ENCODE results near the gene CYTH3.
"Not testable (repeated sequence)": the region's sequence is repeated elsewhere in the genome, so short reads cannot be mapped to it uniquely, and the experiment has no call there.

CYTH3 gene

DNA sequence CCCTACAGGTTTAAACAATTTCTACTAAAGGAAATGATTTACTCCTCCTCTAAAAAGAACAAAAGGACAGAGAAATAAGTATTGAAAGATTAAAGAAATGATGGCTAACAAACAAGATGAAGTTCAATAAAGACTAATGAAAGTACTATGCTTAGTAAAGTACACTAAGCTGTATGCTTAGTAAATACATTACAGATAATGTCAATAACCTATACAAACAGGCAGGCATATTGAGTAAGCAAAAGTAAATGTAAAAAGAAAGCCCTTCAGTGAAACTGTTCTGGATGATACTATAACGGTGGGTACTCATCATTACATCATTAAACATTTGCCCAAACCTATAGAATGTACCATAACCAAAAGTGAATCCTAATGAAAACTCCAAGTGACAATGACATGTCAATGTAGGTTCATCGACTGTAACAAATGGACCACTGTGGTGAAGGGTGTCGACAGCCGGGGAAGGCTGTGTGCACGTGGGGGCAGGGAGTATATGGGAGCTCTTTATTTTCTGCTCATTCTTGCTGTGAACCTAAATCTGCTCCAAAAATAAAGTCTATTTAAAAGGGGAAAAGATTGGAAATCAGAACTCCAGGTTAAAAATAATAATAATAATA is 34.0 kb downstream of the CYTH3 start:
- Histone ChIP-seq H3K9me3 (ENCODE audit: control insufficient read depth, insufficient read depth, low read length) (no peaks in the 10 kb centered on the region), H3K4me1 (ENCODE audit: insufficient read depth, low read length) (no peaks in the 10 kb centered on the region; the same call in 1 of the 2 replicates), H3K36me3 (ENCODE audit: insufficient read depth, low read length) (no peaks in the 10 kb centered on the region), H3K9ac (ENCODE audit: low read depth, low read length) (no peak overlapping the region)

DNA sequence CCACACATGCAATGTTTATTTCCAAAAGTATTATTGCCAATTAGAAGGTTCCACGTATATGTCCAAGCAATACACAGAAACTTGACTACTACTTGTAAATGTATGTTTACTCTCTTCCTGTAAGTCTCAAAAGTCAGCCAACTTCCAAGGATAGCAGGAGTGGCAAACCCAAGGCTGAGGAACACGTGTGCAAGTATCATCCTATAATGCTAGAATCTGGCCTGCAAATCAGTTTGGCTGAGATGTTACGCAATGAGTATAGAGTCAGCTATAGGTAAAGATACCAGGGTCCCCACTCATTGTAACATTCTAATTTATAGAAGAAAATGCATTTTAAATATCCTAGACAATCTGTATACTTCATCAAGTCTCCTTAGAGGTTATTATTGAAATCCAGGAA is 34.7 kb downstream of the CYTH3 start:
- Histone ChIP-seq H3K9ac (ENCODE audit: low read depth, low read length) (no peak overlapping the region), H3K9me3 (ENCODE audit: control insufficient read depth, insufficient read depth, low read length) (no peaks in the 10 kb centered on the region), H3K4me1 (ENCODE audit: insufficient read depth, low read length) (no peaks in the 10 kb centered on the region; the same call in 1 of the 2 replicates), H3K36me3 (ENCODE audit: insufficient read depth, low read length) (no peaks in the 10 kb centered on the region)

DNA sequence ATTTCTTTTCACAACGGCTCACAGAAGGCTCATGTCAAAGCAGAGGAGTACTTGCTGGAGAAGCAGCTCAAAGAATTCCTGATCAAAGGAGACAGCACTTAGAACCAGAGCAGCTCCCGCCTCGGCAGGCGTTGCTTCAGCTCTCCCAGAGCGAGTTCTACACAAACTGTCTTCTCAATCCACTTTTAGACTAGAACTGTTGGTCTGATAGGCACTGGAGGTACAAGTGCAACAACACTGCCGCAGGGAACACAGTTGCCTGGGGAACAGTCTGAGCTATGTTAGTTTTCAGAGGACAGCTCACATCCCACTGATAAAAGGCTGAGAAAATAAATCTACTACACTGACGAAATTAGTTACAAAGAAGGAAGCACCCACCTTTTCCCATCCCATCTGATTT is 35.4 kb downstream of the CYTH3 start:
- Histone ChIP-seq H3K36me3 (ENCODE audit: insufficient read depth, low read length) (no peaks in the 10 kb centered on the region), H3K9ac (ENCODE audit: low read depth, low read length) (no peak overlapping the region), H3K9me3 (ENCODE audit: control insufficient read depth, insufficient read depth, low read length) (no peaks in the 10 kb centered on the region), H3K4me1 (ENCODE audit: insufficient read depth, low read length) (no peaks in the 10 kb centered on the region)

DNA sequence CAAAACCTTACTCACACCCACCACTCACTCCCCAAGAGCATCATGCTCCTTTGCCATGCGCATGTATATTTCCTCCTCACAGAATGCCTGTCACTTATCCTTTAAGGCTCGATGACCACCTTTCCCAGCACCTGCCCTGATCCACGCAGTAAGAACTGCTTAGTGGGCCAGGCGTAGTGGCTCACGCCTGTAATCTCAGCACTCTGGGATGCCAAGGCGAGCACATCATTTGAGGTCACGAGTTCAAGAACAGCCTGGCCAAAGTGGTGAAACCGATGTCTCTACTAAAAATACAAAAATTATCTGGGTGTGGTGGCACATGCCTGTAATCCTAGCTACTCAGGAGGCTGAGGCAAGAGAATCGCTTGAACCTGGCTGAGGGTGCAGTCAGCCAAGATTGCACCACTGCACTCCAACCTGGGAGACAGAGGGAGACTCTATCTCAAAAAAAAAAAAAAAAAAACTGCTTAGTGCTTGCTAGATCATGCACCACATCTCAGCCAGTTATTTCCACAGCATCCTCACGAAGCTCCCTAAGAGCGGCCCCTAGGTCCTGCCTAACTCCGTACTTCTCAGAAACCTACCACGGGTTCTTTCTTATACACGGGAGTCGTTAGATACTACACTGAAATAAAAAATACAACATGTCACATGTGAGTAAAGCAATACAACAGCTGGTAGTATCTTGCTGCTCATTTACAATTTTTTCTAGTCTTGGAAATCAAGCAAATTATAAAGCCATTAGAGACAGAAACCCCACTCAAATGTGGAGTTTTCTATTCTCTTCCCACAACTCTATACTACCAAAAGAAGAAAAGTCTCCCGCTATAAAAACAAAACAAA is 37.2 kb downstream of the CYTH3 start:
- no peak overlapping the region for H3K9ac ChIP-seq (ENCODE audit: low read depth, low read length)
- no peaks in the 10 kb centered on the region for H3K36me3 ChIP-seq (ENCODE audit: insufficient read depth, low read length)
- H3K9me3 ChIP-seq (ENCODE audit: control insufficient read depth, insufficient read depth, low read length): no peaks in the 10 kb centered on the region
- no peaks in the 10 kb centered on the region for H3K4me1 ChIP-seq (ENCODE audit: insufficient read depth, low read length)

DNA sequence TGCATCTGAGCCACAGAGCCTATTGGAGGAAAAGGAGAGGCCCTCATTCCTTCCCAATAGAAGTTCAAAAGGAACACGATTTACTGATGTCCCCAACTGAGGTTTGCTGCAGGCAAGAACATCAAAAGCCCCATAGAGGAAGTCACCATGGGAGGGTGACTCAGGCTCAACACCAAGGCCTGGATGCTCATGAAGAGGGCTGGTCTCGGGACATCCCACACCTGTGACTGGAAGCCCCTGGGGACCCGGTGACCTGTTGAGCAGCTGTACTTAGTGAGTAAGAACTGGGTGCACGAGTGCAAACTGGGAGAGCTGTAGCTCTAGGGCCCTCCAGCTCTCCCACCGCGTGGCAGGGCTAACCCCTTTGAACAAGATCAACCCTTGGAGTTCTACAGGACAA is 38.0 kb downstream of the CYTH3 start:
- no peaks in the 10 kb centered on the region for H3K4me1 ChIP-seq (ENCODE audit: insufficient read depth, low read length)
- no peak overlapping the region for H3K9ac ChIP-seq (ENCODE audit: low read depth, low read length)
- no peaks in the 10 kb centered on the region for H3K36me3 ChIP-seq (ENCODE audit: insufficient read depth, low read length)
- H3K9me3 ChIP-seq (ENCODE audit: control insufficient read depth, insufficient read depth, low read length): no peaks in the 10 kb centered on the region

DNA sequence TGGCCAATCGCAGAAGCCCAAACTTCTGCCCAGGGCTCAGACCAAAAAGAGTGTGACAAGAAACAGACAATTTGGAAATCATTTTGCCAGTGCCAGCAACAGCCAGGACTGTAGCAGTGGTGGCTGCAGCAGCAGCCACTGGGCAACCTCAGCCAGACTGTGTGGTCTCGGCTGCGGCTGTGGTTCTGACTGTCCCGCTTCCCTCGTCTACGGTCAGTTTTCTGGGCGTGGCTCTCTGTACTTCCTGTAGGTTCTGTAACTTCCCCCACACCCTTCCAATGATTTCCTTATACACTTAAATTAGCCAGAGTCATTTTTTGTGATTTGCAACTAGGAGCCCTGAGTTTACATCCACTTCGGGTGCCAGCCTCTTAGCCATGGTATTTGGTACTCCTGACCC is 39.9 kb downstream of the CYTH3 start:
- Histone ChIP-seq H3K4me1 (ENCODE audit: insufficient read depth, low read length) (peaks cover 15% of the 10 kb centered on the region), H3K36me3 (ENCODE audit: insufficient read depth, low read length) (no peaks in the 10 kb centered on the region), H3K9ac (ENCODE audit: low read depth, low read length) (no peak overlapping the region), H3K9me3 (ENCODE audit: control insufficient read depth, insufficient read depth, low read length) (no peaks in the 10 kb centered on the region)

DNA sequence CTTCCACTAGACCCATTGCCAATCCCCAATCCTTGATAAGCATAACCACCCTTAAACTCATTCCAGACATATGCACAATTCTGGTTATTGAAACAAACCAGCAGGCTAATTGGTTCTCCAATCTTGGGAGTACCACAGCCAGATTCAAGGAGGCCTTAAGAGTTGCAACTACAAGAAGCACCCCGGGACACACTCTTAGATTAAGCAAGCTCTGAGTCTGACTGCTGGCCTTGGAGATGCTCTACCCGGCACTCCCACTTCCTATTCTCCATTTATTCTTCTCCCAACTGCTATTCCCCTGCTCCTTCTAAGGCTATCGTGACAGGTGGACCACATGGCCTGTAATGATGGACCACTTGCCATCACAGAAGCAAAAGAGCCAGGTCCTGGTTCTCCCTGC is 40.3 kb downstream of the CYTH3 start:
- Histone ChIP-seq H3K4me1 (ENCODE audit: insufficient read depth, low read length) (peaks cover 16% of the 10 kb centered on the region), H3K9ac (ENCODE audit: low read depth, low read length) (no peak overlapping the region), H3K36me3 (ENCODE audit: insufficient read depth, low read length) (no peaks in the 10 kb centered on the region), H3K9me3 (ENCODE audit: control insufficient read depth, insufficient read depth, low read length) (no peaks in the 10 kb centered on the region)

DNA sequence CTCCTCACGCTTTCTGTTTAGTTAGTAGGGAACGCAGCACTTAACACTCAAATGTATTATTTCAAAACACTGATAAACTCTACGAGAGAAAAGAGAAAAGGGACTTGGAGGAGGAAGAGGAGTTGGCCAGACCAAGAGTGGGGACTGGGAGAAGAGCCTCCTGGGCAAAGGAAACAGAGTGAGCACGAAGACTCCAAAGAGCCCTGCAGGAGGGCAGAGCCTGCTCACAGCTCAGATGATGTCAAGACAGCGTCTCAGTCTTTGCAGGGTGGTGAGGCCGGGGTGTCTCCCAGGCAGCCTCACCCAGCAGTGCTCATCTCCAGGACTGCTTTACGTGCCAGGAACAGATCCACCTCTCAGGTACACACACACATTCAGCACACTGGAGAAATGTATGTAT is 41.2 kb downstream of the CYTH3 start:
- no peaks in the 10 kb centered on the region for H3K9me3 ChIP-seq (ENCODE audit: control insufficient read depth, insufficient read depth, low read length)
- no peak overlapping the region for H3K9ac ChIP-seq (ENCODE audit: low read depth, low read length)
- peaks cover 16% of the 10 kb centered on the region for H3K4me1 ChIP-seq (ENCODE audit: insufficient read depth, low read length)
- H3K36me3 ChIP-seq (ENCODE audit: insufficient read depth, low read length): no peaks in the 10 kb centered on the region

DNA sequence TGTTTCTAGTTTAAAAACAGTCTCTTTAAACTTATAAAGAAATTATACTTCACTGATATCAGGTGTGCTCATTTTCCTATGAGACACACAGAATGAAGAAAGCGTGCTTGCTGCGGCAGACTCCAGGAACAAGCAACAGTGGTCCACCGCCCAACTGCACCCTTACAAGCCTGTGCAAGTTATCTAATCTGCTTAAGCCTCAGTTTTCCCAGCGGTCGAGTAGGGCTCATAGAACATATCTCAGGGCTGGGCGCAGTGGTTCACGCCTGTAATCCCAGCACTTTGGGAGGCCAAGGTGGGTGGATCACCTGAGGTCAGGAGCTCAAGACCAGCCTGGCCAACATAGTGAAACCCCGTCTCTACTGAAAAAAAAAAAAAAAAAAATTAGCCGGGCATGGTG is 43.1 kb downstream of the CYTH3 start:
- H3K9ac ChIP-seq (ENCODE audit: low read depth, low read length); H3K36me3 ChIP-seq (ENCODE audit: insufficient read depth, low read length); H3K9me3 ChIP-seq (ENCODE audit: control insufficient read depth, insufficient read depth, low read length): not testable (repeated sequence)
- peaks cover 16% of the 10 kb centered on the region for H3K4me1 ChIP-seq (ENCODE audit: insufficient read depth, low read length)

DNA sequence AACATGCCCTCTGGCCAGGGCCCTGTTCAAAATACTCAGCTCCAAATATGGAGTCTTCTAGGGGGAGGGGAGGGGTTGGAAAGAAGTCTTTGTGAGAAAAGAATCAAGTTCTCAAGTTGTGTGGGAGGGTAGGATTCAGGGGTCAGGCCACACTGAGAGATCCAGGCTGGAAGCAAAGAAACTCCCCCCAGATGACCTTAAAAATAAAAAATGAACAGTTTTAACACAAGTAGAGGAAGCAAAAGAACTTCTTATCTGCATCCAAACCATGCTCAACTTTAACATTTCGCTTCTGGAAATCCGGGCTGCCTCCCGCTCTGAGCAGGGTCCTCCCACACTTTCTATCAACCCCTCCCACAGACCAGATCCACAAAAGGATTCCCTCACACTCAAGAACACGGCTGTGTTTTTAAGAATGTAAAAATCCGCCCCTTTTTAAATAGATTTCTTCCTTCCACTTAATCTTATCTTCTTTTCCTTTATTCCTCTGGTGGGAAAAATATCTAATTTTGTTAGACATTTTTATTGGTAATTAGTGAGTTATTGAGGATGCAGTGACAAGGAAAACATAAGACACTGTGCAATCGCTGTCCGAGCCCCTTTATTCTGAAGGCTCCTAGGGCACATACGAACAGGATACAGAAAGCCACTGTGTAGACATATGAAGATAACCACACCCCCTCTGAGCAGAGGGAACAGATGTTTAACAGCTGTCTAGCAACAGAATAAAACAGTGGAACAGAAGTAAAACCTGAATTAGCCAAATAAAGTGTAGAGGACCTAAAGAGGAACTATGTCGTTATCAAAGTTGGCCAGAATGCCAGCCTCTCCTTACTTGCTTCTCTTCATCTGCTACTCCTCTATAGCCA is 43.8 kb downstream of the CYTH3 start:
- peaks cover 16% of the 10 kb centered on the region for H3K4me1 ChIP-seq (ENCODE audit: insufficient read depth, low read length)
- no peak overlapping the region; the same call in 1 of the 2 replicates for H3K9ac ChIP-seq (ENCODE audit: low read depth, low read length)
- no peaks in the 10 kb centered on the region for H3K36me3 ChIP-seq (ENCODE audit: insufficient read depth, low read length)
- no peaks in the 10 kb centered on the region for H3K9me3 ChIP-seq (ENCODE audit: control insufficient read depth, insufficient read depth, low read length)

DNA sequence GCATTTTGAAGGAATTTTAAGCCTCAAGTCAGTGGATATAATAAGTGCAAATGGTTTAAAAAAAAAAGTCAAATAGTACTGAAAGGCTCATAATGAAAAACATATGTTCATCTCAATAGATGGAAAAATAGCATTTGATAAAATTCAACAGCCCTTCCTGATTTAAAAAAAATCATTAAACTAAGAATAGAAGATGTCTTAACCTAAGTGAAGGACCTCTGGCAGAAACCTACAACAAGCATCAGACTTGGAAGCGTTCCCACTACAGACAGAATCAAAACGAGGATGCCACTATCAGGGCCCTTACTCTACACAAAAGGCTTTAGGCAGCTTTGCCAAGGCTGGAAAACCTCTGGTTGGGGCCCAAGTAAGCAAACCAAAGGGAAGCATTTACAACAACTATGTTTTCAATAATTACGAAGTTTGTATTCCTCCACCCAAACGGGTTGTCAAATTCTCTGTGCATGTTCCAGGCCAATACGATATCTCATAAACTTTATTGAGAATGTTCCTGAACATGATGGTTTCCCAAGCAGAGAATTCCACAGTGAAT is 45.1 kb downstream of the CYTH3 start:
- Histone ChIP-seq H3K9ac (ENCODE audit: low read depth, low read length) (no peak overlapping the region), H3K36me3 (ENCODE audit: insufficient read depth, low read length) (no peaks in the 10 kb centered on the region), H3K4me1 (ENCODE audit: insufficient read depth, low read length) (peaks cover 16% of the 10 kb centered on the region), H3K9me3 (ENCODE audit: control insufficient read depth, insufficient read depth, low read length) (no peaks in the 10 kb centered on the region)

DNA sequence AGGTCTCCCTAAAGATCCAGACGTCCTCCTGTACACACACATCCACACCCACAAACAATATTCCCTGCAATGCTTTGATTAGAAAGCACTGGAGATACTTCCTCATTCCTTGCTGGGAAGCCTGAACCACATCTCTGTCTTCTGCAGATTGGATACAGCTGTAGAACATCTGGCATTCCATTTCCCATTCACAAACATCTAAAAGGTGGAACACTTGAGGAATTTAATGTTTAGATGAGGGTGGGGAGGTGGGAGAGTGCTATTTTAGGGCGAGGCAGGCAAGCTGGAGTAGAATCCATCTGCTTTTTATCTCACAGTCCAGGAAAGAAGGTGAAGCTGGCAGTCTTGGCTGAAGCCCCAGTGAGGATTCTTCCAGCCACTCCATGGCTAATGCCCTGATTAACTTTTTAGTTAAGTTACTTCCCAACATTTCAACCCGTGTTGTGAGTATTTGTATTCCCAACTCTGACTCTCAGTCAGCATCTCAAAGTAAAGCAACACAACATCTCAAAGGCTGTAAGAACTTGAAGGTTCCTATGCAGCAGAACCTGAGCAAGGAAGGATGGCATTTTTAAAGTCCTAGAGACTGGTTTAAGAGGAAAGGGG is 46.1 kb downstream of the CYTH3 start:
- H3K36me3 ChIP-seq (ENCODE audit: insufficient read depth, low read length): no peaks in the 10 kb centered on the region
- peaks cover 16% of the 10 kb centered on the region for H3K4me1 ChIP-seq (ENCODE audit: insufficient read depth, low read length)
- peaks cover 4% of the 10 kb centered on the region for H3K9me3 ChIP-seq (ENCODE audit: control insufficient read depth, insufficient read depth, low read length)
- no peak overlapping the region for H3K9ac ChIP-seq (ENCODE audit: low read depth, low read length)

DNA sequence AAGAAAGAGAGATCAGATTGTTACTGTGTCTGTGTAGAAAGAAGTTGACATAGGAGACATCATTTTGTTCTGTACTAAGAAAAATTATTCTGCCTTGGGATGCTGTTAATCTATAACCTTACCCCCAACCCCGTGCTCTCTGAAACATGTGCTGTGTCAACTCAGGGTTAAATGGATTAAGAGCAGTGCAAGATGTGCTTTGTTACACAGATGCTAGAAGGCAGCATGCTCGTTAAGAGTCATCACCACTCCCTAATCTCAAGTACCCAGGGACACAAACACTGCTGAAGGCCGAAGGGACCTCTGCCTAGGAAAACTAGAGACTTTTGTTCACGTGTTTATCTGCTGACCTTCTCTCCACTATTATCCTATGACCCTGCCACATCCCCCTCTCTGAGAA is 49.0 kb downstream of the CYTH3 start:
- not testable (repeated sequence) for H3K36me3 ChIP-seq (ENCODE audit: insufficient read depth, low read length); H3K9ac ChIP-seq (ENCODE audit: low read depth, low read length); H3K9me3 ChIP-seq (ENCODE audit: control insufficient read depth, insufficient read depth, low read length); H3K4me1 ChIP-seq (ENCODE audit: insufficient read depth, low read length)

DNA sequence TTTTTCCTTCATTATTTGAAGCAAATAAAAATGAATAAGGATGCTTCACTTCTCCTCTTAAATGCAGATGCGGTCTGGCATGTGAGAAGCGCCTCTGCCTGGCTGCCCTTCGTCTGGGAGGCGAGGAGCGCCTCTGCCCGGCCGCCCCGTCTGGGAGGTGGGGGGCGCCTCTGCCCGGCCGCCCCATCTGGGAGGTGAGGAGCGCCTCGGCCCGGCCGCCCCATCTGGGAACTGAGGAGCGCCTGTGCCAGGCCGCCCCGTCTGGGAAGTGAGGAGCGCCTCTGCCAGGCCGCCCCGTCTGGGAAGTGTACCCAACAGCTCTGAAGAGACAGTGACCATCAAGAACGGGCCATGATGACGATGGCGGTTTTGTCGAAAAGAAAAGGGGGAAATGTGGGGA is 49.4 kb downstream of the CYTH3 start:
- not testable (repeated sequence) for H3K4me1 ChIP-seq (ENCODE audit: insufficient read depth, low read length); H3K9ac ChIP-seq (ENCODE audit: low read depth, low read length); H3K9me3 ChIP-seq (ENCODE audit: control insufficient read depth, insufficient read depth, low read length); H3K36me3 ChIP-seq (ENCODE audit: insufficient read depth, low read length)
